Activated T-cell treated with anti-CD3 and anti-CD28 coated beads for 24 hours (primary cell): Measurements from ENCODE around the gene FNDC3B.

Experiments
- DNase-seq: peaks from one replicate; pipeline ENCODE4 v3.0.0-alpha.2; 2020; ENCODE audit warnings: low read depth

Gene FNDC3B

DNA sequence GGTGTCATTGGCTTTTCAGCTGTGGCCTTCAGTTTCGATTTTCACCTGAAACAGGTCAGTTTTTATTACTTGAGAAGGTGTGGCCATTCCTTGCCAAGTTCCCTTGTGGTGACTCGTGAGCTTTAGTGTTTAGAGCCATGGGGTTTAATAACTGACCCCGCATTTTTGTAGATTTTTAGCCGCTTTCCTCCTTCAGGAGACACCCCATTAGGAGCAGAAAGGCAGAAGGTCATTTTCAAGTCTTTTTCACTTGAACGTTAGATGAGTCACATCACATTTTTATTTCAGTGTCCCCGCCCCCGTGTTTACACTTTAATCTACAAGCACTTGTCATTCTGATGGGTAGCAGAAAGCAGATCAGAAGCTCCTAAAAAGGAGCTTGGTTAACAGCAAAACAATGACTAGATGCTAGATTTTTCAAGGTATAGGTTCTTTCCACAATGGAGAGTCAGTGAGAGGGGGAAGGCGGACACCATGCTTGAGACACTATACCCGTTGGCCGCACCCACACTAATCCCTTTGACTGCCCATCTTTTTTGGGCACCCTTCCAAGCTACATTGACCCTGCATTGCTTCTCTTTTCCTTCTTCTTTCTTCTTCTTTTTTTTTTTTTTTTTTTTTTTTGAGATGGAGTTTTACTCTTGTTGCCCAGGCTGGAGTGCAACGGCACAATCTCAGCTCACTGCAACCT lies 276.2 kb downstream of the FNDC3B start:
- no peak for DNase-seq

DNA sequence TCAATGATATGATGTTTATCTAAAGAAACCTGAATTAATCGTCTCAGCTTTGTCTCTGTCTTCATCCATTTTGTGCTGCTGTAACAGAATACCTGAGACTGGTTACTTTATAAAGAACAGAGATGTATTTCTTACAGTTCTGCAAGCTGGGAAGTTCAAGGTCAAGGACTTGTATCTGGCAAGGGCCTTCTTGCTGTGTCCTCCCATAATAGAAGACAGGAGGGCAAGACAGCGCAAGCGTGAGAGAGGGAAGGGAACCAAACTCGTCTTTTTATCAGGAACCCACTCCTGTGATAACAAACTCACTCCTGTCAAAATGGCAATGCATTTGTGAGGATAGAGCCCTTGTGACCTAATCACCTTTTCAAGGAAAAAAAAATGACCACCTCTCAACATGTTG lies 277.4 kb downstream of the FNDC3B start:
- no peak for DNase-seq

DNA sequence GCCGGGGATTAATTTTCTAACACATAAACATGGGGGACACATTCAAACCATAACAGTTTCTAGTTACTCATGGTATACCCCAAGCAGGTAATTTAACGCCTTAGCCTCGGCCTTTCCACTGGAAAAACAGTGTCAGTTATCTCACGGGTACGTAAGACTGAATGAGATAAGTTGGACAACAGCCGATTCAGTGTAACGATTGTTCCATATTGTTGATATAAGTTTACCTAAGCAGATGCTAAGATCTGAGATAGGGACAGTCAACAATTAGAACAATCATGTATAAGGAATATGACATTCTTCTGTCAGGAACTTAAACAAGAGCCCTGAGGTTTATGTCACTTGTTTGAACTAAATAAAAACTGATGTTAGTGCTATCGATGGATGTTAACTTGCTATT lies 278.1 kb downstream of the FNDC3B start:
- no peak for DNase-seq

DNA sequence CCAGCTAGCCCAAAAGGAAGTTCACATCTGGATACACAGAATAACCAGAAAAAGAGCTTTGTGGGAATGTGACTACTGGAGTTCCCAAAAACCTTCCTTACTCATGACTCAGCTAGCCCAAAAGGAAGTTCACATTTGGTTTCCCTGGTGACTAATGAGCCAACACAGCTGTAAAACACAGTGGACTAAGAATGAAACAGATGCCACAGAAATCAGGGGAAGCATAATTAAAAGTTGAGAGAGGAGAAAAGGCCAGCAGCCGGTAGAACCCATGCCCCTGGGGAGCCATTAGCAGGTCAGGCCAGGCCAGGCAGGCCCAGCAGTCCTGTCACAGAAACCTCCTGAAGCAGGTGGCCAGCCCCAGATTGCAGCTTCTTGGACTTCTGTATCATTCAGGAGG lies 278.6 kb downstream of the FNDC3B start:
- DNase-seq, result no peak

DNA sequence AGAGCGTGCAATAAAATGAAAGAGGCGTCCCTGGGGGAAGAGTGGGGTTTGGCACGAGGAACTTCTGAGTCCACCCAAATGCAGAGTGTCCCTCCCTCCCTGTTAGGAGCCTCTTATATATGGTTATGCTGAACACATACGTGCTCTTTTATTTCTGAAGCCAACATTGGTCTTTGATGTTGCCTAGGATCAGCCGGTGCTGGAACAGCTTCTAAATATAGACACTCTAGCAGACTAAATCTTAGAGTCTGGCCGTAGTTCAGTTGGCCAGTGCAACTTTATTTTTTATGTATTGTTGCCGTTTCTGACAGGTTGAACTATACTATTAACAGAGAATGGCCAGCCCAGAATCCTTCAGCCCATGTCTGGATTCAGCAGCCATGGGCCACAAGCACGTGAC lies 280.2 kb downstream of the FNDC3B start:
- no peak for DNase-seq

DNA sequence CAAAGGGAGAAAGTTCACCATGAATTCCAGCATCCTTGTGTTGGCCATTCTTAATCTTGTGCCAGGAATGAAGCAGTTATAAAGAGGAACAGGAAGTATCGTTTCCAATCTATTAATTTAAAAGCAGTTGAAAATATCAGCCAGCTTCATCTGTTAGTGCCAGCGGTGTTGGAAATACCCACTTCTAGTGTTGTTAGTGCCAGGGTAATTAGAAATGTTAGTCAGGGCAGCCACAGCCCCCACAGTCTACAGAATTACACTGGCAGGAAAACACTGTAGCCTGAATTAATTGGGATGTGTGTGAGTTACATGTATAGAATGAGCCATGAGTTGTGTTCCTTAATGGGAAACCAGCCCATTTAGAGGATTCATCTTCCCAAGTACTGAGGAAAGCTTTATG lies 281.1 kb downstream of the FNDC3B start:
- no peak for DNase-seq

DNA sequence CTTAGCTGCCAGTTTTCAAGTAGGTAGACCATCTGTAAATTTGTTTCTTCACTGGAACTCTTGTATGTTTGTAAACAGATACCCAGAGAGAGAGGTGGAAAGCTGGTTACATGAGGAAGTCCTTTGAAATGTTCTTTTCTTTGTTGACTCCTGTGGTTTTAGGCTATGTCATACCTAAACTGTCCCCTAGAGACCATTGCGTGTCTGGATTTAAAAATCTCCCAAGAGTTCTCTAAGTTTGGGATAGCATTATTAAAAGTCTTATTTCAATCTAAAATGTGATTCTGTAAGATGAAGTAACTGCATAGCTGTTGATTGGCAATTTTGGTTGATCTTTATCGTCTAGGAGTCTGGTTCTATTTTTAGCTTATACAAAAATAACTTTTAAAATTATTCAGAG lies 281.7 kb downstream of the FNDC3B start:
- no peak for DNase-seq

DNA sequence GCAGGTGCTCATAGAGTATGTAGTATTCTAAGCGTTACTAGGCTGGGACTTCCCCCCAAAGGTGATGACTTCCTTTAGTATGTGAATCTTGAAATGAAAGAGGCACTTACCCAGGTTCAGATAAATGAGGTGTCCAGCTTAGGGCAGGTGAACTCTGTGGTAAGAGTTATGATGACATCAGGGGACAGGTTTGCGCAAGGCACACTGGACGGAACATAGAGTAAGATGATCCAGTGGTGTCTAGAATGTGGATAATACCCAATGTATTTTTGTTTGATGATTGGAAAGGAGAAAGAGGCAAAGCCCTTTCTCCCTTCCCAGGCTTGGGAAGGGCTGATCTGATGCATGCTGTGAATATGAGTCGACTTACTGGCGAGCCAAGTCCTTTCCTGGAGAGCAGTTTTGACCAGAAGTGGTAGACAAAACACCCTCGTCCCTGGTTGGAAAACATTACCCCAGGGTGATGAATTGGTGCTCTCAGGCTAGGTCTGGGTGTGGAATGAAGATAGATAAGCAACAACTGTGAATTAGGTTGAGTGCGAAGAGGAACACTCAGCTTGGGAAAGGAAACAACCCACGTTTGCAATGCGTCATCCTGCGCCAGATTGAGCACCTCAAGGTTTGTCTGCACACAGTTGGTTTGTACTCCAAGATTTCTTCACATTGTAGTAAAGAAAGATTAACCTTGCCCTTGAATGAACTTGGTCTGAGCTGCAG lies 284.7 kb downstream of the FNDC3B start:
- no peak for DNase-seq

DNA sequence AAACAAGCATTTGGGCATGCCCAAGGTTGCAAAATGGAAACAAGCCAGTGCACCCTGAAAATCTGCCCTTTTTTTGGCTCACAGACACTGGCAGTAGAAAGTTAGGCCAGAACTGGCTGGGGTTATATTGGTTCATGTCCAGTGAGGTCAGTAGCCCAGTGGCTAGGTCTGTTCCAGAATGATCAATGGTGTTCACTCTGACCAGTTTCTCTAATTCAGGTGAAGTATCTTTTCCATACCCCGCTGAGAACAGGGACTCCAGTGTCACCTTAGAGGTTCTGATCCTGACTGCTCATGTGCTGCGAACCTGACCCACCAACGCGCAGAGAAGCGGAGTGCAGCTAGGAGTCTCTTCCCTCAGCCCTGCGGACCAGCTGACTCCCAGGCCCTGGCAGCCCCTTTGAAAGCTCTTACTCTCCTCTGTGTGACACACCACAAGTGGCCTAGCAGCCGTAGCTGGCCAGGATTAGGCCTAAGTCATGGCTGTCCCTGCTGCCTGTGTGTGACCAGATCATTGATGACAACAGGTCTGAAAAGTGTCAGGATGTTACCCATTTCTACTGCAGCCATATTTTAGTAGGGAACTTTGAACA lies 285.3 kb downstream of the FNDC3B start:
- DNase-seq, result no peak

DNA sequence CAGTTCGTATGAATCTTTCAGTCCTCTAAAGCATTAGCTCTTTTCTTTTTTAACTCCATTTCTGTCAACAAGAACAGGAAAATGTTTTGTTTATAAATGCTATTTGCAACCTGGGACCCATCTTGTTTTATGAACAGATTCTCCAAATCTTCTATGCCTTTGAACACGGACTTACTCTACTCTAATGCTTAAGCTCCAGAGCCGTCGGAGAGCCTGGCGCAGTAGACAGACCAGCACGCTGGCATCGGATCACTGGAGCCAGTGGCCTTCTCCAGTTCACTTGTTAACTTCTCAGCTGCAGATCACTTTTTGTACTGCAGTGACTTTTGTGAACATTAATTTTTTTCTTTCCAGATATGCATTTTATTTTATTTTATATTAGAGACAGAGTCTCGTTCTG lies 286.1 kb downstream of the FNDC3B start:
- no peak for DNase-seq

DNA sequence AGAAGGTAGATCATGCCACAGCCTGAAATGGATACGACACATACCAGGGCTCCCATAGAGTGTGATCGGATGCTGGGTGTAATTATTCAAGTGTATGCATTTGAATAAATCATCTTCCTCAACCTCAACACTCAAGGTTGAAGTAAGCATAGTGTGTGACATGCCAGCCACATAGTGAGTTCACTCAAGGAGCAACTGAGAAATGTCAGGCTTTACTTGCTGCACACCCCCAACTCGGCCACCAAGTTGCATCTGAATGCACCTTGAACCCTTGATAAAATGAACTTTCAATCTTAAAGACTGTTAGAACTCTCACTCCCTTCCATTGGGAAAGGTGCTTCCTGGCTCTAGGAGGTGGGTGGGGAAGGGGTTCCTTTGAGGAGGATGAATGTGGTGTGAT lies 287.6 kb downstream of the FNDC3B start:
- DNase-seq, result no peak

DNA sequence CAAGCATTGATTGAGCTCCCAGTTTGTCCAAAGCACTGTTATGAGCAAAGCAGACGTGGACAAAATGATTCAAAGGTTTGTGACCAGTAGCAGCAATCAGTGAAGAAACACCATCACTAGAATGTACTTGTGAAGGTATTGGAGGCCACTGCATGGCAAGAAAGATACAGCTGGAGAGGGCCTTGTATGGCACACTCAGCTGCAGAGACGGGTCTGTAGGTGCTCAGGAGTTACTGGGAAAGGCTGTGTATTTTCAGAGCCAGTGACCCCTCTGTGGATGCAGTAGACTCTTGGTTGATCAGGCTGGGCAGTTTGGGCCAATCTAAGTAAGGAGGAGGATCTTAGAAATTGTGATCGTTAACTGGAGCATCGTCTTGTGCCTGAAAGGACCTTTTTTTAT lies 288.9 kb downstream of the FNDC3B start:
- DNase-seq, result no peak

DNA sequence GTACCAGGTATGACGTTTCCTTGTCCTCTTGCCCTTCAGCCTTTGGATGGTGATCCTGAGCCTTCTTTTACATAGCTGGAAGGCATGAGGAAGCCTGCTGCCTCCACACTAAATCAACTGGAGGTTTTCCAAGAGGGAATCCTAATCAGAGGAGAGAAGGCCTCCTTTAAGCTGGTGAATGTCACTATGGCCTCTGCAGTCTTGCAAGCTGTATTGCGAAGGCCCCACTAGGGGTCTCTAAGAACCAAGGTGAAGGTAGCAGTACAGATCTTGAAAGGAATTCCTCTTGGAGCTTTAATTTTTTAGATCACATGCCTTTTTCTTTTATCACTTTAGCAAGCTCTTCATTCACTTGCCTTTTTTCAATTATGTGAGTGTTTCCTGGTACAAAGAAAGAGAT lies 289.7 kb downstream of the FNDC3B start:
- DNase-seq, result no peak

DNA sequence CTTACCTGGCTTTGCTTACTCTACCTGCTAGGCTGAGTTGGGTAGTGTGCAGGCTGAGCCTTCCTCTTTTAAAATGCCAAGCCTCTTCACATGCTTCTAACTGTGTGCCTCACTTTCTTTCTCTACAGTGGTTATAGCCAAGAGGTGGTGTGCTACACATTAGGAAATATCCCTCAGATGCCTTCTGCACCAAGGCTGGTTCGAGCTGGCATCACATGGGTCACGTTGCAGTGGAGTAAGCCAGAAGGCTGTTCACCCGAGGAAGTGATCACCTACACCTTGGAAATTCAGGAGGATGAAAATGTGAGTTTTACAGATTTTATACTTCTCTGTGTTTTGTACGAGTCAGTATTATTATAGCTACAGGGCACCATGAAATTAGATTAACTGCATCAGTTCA lies 291.0 kb downstream of the FNDC3B start:
- no peak for DNase-seq

DNA sequence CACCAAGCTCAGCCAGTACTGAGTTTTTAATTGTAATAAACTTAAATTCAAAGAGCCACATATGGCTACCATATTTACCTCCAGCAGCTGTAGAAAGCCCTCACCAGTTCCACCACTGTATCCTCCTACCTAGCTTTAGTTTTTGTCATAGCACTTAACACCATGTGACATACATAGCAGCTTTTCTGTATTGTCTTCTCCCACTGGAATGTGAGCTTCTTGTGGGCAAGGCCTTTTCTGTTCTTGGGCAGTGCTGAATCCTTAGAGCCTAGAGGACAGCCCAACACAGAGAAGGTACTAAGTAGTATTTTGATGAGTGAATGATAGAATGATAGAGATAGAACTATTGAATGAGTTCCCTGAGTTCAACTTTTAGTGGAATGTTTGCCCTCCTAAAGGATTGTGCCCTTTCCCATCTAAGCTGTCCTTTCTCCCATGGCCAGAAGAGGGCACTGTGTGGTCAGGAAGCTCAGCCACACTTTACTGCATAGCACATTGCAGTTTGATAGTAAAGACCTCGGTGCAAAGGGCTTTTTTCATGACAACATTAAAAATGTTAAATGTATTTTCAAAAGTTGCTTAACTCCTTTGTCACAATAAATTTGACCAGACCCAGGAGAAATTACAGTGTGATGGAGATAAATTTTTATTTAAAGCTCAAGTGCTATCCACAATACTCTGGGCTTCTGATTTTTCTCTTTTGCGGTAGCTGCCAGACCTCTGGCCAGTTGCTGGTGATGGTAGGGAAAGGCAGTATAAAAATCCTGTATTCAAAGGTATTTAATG lies 293.1 kb downstream of the FNDC3B start:
- peak; percentile 35 for DNase-seq

DNA sequence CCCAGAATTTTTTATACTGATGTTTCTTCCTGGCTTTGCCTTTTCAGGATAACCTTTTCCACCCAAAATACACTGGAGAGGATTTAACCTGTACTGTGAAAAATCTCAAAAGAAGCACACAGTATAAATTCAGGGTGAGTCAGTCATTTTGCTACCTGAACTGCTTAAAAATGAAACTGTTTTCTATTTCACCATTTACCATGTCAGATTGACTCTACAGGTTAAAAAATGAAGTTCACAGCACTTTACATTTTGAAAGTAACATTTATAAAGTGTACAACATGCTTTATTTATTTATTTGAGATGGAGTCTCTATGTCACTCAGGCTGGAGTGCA lies 293.6 kb downstream of the FNDC3B start:
- no peak for DNase-seq

DNA sequence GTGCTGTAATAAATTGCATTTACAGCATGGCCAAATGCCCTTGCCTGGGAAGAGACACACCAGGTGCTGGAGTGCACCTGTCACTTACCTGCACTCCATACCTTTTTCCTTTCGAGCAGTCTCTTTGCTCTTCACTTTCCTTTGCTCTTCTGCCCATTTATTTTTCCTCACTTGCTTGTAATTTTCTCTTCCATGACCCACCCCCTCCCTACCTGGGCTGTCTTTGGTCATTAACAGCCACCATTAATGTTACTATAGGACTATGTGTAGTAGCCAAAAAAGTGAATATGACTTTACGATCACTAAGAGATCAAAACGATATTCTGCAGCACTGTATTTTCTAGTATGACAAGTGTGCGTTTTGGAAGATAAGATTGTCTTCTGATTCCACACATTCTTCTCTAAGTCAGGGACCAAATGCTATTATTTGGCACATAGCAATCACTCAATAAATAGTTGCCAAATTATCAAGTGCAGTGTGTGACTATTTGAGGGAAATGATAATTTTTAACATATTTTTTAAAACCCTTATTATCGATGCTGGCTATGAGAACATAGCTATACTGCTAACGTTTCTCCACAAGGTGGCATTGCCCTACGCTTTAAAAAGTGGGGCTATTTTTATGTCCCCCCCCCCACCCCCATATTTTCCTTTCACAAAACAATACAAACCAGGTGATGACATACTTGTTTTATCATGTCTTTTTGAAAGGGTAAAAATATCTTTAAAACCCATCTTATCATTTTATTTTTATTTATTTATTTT lies 294.5 kb downstream of the FNDC3B start:
- no peak for DNase-seq

DNA sequence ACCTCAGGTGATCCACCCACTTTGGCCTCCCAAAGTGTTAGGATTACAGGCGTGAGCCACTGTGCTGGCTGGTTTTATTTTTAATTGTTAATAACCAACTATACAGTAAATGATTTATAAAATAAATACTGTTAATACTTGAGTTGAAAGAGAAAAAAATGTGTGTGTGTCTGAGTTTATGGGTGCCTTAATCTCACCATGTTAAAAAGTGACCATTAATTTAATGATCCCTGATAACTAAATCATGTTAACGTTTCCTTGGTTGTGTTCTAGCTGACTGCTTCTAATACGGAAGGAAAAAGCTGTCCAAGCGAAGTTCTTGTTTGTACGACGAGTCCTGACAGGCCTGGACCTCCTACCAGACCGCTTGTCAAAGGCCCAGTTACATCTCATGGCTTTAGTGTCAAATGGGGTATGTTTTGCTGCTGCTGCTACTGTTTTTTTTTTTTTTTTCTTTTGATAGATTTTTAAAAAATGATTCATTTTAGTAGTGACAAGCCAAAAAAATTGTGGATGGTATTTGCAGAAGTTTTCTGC lies 295.4 kb downstream of the FNDC3B start:
- DNase-seq, result no peak

DNA sequence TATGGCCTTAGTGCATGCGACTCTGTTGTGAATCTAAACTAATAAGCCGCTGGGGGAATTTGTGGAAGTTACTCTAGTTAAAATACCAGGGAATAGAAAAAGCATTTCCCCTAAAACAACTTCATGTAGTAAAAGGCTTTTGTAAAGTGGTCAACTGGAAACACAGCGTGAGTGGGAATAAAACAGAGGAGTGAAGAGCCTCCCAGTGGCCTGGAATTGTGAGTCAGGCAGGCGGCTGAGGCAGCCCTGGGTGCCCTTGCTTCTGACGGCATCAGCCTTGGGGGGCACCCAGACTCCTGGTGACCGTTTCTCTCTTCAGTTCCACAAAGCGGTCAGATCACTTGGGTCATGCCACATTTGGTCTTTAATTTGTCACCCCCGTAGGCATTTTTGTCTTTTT lies 300.5 kb downstream of the FNDC3B start:
- no peak for DNase-seq

DNA sequence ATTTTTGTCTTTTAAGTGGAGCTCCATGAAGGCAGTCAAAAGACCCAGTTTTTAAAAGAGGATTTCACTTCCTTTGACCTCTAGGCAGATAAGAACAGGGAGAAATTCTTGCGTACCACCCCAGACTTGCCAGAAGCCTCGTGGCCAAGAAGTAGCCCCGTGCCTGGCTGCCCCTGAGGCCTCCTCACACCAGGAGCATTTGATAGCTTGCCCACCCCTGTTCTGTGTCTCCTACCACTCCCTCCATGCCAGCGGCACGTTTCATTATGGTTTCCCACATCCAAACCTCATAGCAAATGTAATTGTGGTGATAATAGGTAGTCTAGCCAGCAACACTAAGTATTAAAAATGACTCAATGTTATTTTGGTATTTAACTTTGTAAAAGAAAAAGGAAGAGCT lies 301.2 kb downstream of the FNDC3B start:
- DNase-seq, result no peak

DNA sequence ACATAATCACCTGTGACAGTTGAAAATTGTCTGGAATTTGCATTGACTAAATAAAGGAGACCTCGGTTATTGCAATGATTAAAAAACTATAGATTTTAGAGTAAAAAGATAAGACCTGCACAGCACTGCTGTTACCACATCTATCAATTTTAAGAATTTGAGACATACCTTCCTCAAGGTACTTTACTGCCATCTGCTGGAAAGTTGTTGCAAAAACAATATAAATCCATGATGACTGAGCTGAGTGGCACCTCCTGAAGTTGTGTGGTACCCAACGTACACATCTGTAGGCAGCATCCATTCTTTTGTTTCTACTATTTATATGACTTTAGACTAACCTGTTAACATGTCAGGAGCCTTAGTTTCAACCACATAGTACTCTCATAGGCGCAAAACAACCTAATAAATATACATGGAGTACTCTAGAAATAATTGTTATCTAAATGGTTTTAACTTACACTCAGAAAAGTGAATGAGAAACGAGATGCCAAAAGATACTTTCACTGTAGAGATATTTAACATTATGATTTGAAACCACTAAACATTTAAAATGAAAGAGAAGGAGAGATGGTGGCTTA lies 302.2 kb downstream of the FNDC3B start:
- DNase-seq, result peak; percentile 9
